K562 (cell line): ENCODE measurements around the gene BMI1. TPM values are rescaled to one million over a fixed set of nuclear protein-coding genes. Genes with fewer than 3 reads are reported as not detected.

Experiments
- CBFB ChIP-seq: sonication (generic); formaldehyde crosslinking; IDR thresholded peaks from 2 replicates; pipeline ENCODE4 v1.4.0; 2020; ENCODE audit warnings: mild to moderate bottlenecking, missing genetic modification reagents
- DPF2 ChIP-seq: fragments of 450-650 bp; IDR thresholded peaks from 2 replicates; pipeline ENCODE4 v1.6.1; 2016
- ELF4 ChIP-seq: fragments of 450-650 bp; formaldehyde crosslinking; IDR thresholded peaks from 2 replicates; pipeline ENCODE4 v1.4.0; 2022; ENCODE audit warnings: missing genetic modification characterization
- JUN ChIP-seq, 2 experiments: sonication (generic) in 1 of 2; formaldehyde crosslinking in 1 of 2; IDR thresholded peaks; 2 replicates each; pipeline versions ENCODE4 v1.6.1 to v1.8.0; 2012 to 2022; ENCODE audit warnings: borderline replicate concordance in 2 of 2, mild to moderate bottlenecking in 2 of 2, improper control_type of control experiment in 1 of 2, low read depth in 1 of 2, low read length in 1 of 2, missing genetic modification reagents in 1 of 2
- KLF1 ChIP-seq: fragments of 450-650 bp; IDR thresholded peaks from 2 replicates; pipeline ENCODE4 v1.6.1; 2016; ENCODE audit warnings: missing genetic modification characterization, missing compliant biosample characterization
- KLF16 ChIP-seq: IDR thresholded peaks from 2 replicates; pipeline ENCODE4 v1.6.1; 2016; ENCODE audit warnings: antibody characterized with exemption
- LEF1 ChIP-seq: fragments of 450-650 bp; IDR thresholded peaks from 2 replicates; pipeline ENCODE4 v1.6.1; 2016; ENCODE audit warnings: mild to moderate bottlenecking
- MCM3 ChIP-seq: fragments of 450-650 bp; IDR thresholded peaks from 2 replicates; pipeline ENCODE4 v1.6.1; 2016
- NR3C1 ChIP-seq: sonication (generic); formaldehyde crosslinking; IDR thresholded peaks from 2 replicates; pipeline ENCODE4 v1.8.1; 2022; ENCODE audit warnings: missing genetic modification reagents
- RB1 ChIP-seq: fragments of 450-650 bp; IDR thresholded peaks from 2 replicates; pipeline ENCODE4 v1.6.1; 2017; ENCODE audit warnings: low read depth, mild to moderate bottlenecking
- SRSF7 ChIP-seq: fragments of 200-400 bp; formaldehyde crosslinking; optimal IDR thresholded peaks from 2 replicates; pipeline ENCODE3; 2017; ENCODE audit warnings: mild to moderate bottlenecking, low read depth, low read length
- STAG1 ChIP-seq: sonication (generic); formaldehyde crosslinking; IDR thresholded peaks from 2 replicates; pipeline ENCODE4 v1.5.0; 2020; ENCODE audit warnings: missing genetic modification reagents, borderline replicate concordance
- ZBTB1 ChIP-seq: sonication (generic); formaldehyde crosslinking; IDR thresholded peaks from 2 replicates; pipeline ENCODE4 v1.8.1; 2023; ENCODE audit warnings: missing genetic modification reagents, low read depth, mild to moderate bottlenecking, borderline replicate concordance
- ZNF184 ChIP-seq: sonication (generic); formaldehyde crosslinking; IDR thresholded peaks from 2 replicates; pipeline ENCODE4 v1.5.0; 2020; ENCODE audit warnings: missing genetic modification reagents
- ZNF224 ChIP-seq: sonication (generic); formaldehyde crosslinking; IDR thresholded peaks from 2 replicates; pipeline ENCODE4 v1.8.0; 2022; ENCODE audit warnings: mild to moderate bottlenecking, missing genetic modification reagents
- ZNF77 ChIP-seq: fragments of 250-450 bp; sonication (Bioruptor Pico); IDR thresholded peaks from 2 replicates; pipeline ENCODE4 v1.5.0; 2020
- polyA plus RNA-seq, 8 experiments: library from polyadenylated mRNA; depleted of rRNA in 4 of 8; stranded (reverse) in 5 of 8; unstranded in 3 of 8; fragments of >200 nt; fragmentation: Nextera tagmentation in 2 of 8; fragmentation: Illumina TruSeq in 1 of 8; extraction: Ambion mirVana in 2 of 8; extraction: Trizol in 1 of 8; gene quantifications; 2 replicates each; pipeline versions ENCODE4 v1.2.1 to v1.2.3, GENCODE V29; 2011 to 2014; ENCODE audit warnings: inconsistent platforms in 1 of 8, missing spikeins in 1 of 8
- total RNA-seq, 7 experiments: library from RNA; depleted of rRNA in 6 of 7; stranded (reverse); fragments of >200 nt in 6 of 7; fragmentation: Illumina TruSeq in 2 of 7; extraction: Trizol in 2 of 7; gene quantifications; 2 replicates each; pipeline versions ENCODE4 v1.2.1 to v1.2.3, GENCODE V29; 2011 to 2021; ENCODE audit warnings: low replicate concordance in 1 of 7
- TF ChIP-seq, protein P1 (sequence below): fragments of 250-450 bp; sonication (Bioruptor Pico); IDR thresholded peaks from 2 replicates; pipeline ENCODE4 v1.4.0; 2020; ENCODE audit warnings: borderline replicate concordance
- TF ChIP-seq, protein P2 (sequence below): IDR thresholded peaks from 3 replicates; pipeline ENCODE4 v1.6.1; 2011; ENCODE audit warnings: borderline replicate concordance, mild to moderate bottlenecking, moderate library complexity; ENCODE audit not compliant: insufficient read length; ENCODE audit errors: extremely low read depth
- TF ChIP-seq, protein P3 (sequence below): fragments of 450-650 bp; IDR thresholded peaks from 2 replicates; pipeline ENCODE4 v1.6.1; 2017; ENCODE audit warnings: antibody characterized with exemption
- TF ChIP-seq, protein P4 (sequence below): fragments of 250-450 bp; sonication (Bioruptor Pico); IDR thresholded peaks from 2 replicates; pipeline ENCODE4 v1.9.0; 2021; ENCODE audit warnings: mild to moderate bottlenecking, inconsistent platforms

The BMI1 gene
- total and polyA plus RNA-seq, 9 of the 15 experiments (the other 6 are each of a cell fraction or from before 2014, with no cell fraction given), result 21.4 to 103 (median 70.8) TPM

DNA sequence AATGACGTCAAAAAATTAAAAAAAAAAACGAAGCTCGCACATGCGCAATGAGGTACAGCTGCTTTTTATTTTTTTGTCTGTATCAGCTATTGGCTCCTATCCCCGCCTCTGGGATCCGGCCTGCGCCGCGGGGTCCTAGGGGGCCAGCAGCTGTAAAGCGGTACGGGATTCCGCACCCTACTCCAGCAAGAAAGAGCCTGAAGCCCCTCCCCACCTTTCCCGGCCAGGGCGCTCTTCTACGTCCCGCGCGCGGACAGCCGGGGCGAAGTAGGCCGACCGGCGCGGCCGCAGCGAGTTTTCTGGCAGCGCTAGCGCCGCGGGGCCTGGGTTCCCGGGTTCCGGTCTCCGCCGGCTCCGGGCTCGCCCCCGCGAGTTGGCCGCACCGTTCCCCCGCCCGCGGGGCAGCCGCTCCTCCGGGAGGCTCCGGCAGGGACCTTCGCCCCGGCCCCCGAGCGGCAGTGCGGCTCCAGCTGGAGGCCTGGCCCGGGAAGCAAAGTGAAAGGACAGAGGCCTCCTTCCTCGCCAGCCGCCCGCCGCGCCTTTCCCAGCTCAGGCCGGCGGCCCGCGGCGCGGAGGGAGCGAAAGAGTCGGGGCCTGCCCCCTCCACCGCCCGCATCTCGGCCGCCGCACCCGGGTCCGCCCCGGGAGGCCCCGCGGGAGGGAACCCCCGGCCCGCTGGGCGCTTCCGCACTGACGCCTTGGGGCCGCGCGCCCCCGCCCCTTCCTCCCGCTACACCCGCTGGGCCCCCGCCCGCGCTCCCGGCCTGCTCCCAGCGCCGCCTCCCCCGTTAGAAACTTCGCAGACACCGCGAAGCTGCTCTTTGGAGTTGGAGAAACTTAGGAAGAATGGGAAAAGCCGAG lies 19.7 kb downstream of the BMI1 start (continued):
- TF ChIP-seq, protein P1, sequence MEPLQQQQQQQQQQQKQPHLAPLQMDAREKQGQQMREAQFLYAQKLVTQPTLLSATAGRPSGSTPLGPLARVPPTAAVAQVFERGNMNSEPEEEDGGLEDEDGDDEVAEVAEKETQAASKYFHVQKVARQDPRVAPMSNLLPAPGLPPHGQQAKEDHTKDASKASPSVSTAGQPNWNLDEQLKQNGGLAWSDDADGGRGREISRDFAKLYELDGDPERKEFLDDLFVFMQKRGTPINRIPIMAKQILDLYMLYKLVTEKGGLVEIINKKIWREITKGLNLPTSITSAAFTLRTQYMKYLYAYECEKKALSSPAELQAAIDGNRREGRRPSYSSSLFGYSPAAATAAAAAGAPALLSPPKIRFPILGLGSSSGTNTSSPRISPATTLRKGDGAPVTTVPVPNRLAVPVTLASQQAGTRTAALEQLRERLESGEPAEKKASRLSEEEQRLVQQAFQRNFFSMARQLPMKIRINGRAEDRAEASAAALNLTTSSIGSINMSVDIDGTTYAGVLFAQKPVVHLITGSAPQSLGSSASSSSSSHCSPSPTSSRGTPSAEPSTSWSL (CRISPR knock-in tag), result no peak
- TF ChIP-seq ZBTB1 (CRISPR knock-in tag) (no peak), ZNF184 (CRISPR knock-in tag) (no peak), CBFB (no peak), LEF1 (no peak), KLF16 (no peak), RB1 (peak; percentile 68), ELF4 (CRISPR knock-in tag) (no peak), JUN (IDR thresholded peaks at IDR 0.05; ENCODE audit: borderline replicate concordance, low read depth, low read length) (no peak), JUN (CRISPR knock-in tag; IDR thresholded peaks at IDR 0.05; ENCODE audit: borderline replicate concordance) (no peak), NR3C1 (CRISPR knock-in tag) (peak; percentile 72; the same call in 1 of the 2 replicates), SRSF7 (no peak), ZNF224 (CRISPR knock-in tag) (no peak), DPF2 (no peak), KLF1 (tag) (no peak), ZNF77 (0 out of 2 replicates have a peak, but pooled peaks have one; percentile 21), MCM3 (no peak), STAG1 (CRISPR knock-in tag) (no peak)
- TF ChIP-seq, protein P2, sequence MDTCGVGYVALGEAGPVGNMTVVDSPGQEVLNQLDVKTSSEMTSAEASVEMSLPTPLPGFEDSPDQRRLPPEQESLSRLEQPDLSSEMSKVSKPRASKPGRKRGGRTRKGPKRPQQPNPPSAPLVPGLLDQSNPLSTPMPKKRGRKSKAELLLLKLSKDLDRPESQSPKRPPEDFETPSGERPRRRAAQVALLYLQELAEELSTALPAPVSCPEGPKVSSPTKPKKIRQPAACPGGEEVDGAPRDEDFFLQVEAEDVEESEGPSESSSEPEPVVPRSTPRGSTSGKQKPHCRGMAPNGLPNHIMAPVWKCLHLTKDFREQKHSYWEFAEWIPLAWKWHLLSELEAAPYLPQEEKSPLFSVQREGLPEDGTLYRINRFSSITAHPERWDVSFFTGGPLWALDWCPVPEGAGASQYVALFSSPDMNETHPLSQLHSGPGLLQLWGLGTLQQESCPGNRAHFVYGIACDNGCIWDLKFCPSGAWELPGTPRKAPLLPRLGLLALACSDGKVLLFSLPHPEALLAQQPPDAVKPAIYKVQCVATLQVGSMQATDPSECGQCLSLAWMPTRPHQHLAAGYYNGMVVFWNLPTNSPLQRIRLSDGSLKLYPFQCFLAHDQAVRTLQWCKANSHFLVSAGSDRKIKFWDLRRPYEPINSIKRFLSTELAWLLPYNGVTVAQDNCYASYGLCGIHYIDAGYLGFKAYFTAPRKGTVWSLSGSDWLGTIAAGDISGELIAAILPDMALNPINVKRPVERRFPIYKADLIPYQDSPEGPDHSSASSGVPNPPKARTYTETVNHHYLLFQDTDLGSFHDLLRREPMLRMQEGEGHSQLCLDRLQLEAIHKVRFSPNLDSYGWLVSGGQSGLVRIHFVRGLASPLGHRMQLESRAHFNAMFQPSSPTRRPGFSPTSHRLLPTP, result no peak
- TF ChIP-seq, protein P3, sequence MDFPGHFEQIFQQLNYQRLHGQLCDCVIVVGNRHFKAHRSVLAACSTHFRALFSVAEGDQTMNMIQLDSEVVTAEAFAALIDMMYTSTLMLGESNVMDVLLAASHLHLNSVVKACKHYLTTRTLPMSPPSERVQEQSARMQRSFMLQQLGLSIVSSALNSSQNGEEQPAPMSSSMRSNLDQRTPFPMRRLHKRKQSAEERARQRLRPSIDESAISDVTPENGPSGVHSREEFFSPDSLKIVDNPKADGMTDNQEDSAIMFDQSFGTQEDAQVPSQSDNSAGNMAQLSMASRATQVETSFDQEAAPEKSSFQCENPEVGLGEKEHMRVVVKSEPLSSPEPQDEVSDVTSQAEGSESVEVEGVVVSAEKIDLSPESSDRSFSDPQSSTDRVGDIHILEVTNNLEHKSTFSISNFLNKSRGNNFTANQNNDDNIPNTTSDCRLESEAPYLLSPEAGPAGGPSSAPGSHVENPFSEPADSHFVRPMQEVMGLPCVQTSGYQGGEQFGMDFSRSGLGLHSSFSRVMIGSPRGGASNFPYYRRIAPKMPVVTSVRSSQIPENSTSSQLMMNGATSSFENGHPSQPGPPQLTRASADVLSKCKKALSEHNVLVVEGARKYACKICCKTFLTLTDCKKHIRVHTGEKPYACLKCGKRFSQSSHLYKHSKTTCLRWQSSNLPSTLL, result no peak
- TF ChIP-seq, protein P4, sequence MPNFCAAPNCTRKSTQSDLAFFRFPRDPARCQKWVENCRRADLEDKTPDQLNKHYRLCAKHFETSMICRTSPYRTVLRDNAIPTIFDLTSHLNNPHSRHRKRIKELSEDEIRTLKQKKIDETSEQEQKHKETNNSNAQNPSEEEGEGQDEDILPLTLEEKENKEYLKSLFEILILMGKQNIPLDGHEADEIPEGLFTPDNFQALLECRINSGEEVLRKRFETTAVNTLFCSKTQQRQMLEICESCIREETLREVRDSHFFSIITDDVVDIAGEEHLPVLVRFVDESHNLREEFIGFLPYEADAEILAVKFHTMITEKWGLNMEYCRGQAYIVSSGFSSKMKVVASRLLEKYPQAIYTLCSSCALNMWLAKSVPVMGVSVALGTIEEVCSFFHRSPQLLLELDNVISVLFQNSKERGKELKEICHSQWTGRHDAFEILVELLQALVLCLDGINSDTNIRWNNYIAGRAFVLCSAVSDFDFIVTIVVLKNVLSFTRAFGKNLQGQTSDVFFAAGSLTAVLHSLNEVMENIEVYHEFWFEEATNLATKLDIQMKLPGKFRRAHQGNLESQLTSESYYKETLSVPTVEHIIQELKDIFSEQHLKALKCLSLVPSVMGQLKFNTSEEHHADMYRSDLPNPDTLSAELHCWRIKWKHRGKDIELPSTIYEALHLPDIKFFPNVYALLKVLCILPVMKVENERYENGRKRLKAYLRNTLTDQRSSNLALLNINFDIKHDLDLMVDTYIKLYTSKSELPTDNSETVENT, result 0 out of 2 replicates have a peak, but pooled peaks have one; percentile 53
